Left ventricle myocardium superior (tissue), 1 donor: Measurements from ENCODE around the gene EFNA5. TPM values are rescaled to one million over a fixed set of nuclear protein-coding genes. Genes with fewer than 3 reads are reported as not detected.

Source experiments
- ATAC-seq: fragments of 200-7000 bp; cut with Tn5 transposase; one replicate; pipeline ENCODE4 v1.9.1; 2020; ENCODE audit warnings: mild to moderate bottlenecking, moderate library complexity
- DNase-seq: peaks from one replicate; pipeline ENCODE4 v3.0.0-alpha.2; 2020
- intact Hi-C: fragments of 100-400 bp; cut with micrococcal nuclease; formaldehyde crosslinking; loops from one replicate; pipeline ENCODE4 v1.11.0; 2022
- total RNA-seq: library from RNA; stranded (reverse); fragmentation: NEBNext Ultra II Directional; extraction: Animal tissue kit (Norgen Biotek cat#: 25700); gene quantifications from one replicate; pipeline ENCODE4 v1.2.1, GENCODE V29; 2021
- donor health status: DM: no; HTN: yes; CAD: no; lungs with severe emphysema.

Gene EFNA5
- total RNA-seq, 1 donor from 2014 or later, result 36.4 TPM

DNA sequence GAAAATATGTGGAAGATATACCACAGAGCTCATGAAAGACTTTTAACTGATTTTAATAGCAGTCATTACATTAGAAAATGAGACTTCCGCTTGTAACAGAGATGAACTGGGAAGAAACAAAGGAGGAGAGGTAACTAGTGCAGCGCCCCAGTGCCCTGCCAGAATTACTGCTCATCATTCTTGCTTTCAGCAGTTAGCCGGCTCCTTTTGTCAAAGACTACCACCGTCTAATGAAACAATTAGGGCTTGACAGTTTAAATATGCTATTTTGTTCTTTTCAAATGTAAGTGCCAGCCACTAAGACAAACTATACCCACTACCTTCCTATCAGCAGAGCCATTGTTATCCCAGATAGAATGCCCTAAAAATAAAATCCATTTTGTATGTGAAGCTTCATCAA is 328.4 kb downstream of the EFNA5 start:
- DNase-seq (no peak), ATAC-seq (no peak)

DNA sequence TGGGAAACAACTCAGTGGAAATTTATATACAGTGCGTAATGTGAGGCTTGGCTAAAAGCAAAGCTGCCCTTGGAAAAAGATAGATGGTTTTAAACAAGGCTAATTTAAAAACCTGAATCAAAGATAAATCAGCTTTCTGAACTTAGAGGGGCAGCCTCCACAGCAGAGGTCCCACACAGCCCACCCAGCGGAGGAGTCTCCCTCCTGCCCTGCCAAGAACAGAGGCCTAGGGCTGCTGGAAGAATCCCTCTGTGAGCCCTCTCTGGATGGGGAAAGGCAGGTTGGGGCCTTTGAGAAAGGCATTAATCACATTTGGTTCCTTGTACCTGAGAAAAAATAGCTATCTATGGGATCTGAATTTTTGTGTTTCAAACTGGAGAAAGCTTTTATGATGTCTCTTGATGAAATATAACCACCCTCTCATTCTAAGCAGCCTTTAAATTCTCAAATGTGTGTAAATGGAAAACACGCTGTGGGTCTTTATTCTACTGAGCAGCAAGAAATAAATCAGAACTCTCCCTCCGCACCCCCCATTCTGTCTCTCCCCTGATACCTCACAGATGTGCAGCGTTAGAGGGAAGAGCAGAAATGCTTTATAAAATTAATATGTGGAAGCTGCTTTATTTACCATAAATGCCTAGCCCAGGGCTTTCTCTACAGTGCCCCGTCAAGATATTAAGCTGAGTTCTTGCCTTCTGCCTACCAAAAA is 329.2 kb downstream of the EFNA5 start:
- no peak for DNase-seq
- intact Hi-C loops, result no loop called here
- no peak for ATAC-seq

More for the DNA sequence above, 328.4 kb downstream of the EFNA5 start:
- intact Hi-C loops, result no loop called here

DNA sequence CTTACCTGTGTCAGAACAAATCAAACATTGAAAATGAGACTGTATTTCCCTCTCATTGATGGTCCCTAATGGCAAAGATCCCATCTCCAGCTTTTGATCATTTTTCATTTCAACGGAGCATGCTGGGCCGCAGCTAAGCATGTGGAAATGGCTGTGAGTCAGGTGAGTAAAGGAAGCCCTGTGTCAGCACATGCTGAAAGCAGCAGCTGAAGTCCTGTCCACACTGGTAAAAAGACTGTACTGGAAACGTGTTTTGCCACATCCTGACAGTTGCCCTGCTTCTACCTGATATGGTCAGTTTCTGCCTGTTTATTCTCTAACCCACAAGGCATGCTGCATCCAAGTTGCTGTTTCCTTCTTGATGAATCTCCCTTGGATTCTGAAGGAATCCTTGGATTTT is 330.1 kb downstream of the EFNA5 start:
- intact Hi-C loops, result no loop called here
- no peak for ATAC-seq
- no peak for DNase-seq

GRCh38 chr5:107338335-107338734 is 332.4 kb downstream of the EFNA5 start:
- DNase-seq, result no peak
- intact Hi-C loops, result no loop called here
- ATAC-seq, result no peak

- intact Hi-C loops, result no loop called here
- DNase-seq (no peak), ATAC-seq (no peak)
These were observed 333.5 kb downstream of the EFNA5 start for GRCh38 chr5:107337281-107337680.

DNA sequence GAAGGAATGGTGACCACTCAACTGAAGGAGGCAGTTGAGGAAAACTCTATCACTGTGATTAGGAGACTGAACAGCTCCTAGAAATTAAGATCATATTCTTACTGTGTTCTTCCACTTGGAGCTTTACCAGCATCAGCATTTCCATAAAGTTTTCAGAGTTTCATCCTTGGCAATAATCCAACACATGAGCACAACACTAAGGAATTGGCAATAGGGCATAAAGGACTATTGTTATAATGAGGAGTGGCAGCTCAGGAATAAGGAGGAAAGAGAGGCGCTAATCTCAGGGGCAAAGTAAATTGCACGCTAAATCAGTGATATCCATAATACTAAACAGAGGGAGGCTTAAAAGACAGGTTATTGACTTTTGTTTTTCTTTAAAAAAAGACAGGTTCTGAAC is 338.9 kb downstream of the EFNA5 start:
- intact Hi-C loops, result no loop called here
- no peak for ATAC-seq
- DNase-seq, result no peak

- DNase-seq (no peak), ATAC-seq (no peak)
- intact Hi-C loops, result no loop called here
These were observed 339.4 kb downstream of the EFNA5 start for GRCh38 chr5:107331312-107331711.

DNA sequence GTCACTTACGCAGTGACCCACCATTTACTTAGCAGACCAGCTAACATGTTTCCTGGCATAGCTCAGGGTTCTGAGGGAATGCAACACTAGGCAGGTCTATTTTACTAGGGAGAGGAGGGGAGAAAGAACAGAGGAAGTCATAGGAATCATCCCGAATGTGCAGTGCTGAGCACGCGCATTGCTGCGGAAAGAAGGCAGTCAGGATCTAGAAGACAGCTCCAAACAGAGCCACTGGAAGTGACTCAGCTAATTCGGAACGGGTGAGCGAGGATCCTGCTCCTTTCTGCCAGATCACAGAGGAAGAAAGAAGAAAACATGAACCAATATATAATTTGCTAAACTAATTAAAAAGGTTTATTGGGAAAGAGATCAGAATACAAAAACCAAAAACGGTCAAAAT is 339.8 kb downstream of the EFNA5 start:
- intact Hi-C loops, result no loop called here
- DNase-seq, result no peak
- ATAC-seq, result no peak

DNA sequence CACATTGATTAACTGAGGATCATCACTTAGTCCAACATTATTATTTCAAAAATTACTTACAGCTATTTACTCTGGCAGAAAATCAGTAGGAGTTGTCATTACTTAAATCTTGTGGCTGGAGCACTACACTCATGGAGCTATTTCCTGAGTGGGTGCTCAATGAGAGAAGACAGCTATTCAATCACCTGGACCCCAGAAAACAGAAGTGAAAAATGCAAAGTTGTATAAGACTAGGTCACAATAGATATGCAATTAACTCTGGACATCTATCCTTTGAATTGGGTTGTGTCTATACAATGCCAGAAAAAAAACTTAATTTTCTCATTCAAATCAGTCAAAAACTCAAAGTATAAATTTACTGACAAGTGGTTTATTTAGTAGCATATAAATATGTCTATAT is 340.9 kb downstream of the EFNA5 start:
- DNase-seq (no peak), ATAC-seq (no peak)
- intact Hi-C loops, result no loop called here
